HPDE6-E6E7 (cell line): ENCODE results near the gene LRRC59.
"Not testable (repeated sequence)": the region's sequence is repeated elsewhere in the genome, so short reads cannot be mapped to it uniquely, and the experiment has no call there.

Experiments used
- DNase-seq: peaks from one replicate; pipeline ENCODE4 v3.0.0; 2011; ENCODE audit warnings: missing footprints; ENCODE audit errors: extremely low spot score

Gene LRRC59

DNA sequence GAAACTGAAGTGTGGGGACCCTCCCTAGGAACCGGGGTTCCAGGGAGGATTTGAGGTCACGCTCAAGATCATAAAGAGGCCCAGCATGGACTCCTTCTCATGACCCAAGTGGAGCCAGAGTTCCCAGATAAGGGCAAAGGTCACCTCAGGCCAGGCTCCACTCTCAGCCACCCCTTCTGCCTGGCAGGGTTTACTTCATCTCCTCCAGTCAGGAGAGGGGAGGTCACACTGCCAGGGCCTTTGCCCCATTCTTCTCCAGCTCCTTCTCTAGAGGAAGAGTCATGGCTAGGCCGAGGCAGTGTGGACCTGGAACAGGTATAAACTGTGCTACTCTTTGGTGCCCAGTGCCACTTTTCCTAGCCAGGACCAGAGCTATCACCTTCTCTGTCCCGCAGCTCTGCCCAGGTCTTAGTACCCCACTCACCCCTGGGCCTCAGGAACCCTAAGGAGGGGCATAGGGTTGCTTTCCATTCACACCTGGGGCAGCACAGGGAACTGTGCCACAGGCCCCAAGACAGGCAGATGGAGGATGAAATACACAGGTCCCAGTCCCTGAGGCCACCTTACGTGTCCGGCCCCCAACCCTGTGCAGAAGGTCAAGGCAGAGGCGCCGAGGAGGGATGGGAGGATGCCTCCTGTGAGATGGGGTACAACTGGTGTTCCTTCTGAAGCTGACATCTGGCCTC is 27.8 kb upstream of the LRRC59 start:
- DNase-seq = no peak

DNA sequence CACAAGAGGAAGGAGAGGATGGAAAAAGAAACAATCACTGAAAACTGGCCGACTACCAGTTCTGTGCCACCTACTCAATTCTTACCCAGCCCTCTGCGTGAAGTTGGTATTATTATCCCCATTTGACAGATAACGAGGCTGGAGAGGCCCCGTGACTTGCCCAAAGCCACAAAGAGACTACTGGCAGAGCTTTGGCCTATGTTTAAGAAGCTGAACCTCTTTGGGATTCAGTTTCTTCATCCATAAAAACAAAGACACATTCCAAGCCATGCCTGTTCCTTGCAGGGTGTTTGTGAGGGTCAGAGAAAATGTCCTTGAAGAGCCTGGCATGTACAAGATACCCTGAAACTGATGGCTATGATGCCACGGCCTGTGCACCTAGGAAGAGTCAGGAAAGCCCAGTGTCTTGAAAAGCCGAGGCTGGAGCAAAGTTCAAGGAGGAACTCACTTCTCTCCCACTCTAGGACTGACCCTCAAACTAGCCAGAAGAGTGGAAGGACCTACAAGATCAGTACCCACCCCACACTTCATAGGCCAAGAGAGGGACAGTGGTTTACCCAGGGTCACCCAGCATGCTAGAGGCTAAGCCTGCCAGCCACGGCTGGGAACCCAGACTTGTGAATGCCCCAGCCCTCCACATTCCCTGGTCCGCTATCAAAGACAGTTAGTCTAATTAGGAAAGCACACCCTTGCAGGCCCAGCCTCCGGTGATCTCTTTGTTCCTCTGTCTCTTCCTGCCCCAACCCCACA is 27.1 kb upstream of the LRRC59 start:
- no peak for DNase-seq

DNA sequence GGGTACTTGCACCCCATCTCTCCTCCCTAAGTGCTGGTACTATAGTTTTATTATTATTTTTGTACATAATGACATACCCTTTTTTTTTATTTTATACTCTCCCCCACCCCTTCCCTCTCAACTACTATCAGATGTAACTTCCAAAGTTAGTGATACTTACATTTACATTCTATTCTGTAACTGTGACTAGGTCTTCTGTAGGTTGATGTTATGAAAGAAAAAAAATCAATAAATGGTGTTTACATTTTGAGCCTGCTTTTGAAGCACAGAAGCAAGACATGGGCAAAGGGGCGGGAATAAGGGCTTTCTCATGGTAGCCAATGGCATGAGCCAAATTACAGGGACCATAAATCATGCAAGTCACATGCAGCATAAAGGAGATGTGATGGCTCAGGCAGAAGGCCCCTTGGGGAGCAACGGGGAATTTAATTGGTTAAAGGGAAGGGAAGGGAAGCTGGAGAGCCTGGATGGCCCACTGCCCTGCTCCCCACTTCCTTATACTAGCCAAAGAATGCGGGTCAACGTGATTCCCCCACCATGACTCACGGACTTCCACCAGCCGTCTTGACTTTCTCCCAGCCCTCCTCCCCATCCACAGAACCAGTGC is 26.3 kb upstream of the LRRC59 start:
- DNase-seq = peak; percentile 92

DNA sequence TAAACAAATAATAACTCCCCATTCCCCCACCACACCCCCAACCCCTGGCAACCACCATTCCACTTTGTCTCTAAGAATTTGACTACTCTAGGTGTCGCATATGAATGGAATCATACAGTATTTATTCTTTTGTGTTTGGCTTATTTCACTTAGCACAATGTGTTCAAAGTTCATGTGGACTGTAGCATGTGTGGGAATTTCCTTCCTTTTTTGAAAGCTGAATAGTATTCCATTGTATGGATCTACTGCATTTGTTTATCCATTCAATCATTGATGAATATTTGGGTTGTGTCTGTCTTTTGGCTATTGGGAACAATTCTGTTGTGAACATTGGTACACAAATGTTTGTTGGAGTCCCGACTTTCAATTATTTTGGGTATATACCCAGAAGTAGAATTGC is 25.4 kb upstream of the LRRC59 start:
- no peak for DNase-seq

DNA sequence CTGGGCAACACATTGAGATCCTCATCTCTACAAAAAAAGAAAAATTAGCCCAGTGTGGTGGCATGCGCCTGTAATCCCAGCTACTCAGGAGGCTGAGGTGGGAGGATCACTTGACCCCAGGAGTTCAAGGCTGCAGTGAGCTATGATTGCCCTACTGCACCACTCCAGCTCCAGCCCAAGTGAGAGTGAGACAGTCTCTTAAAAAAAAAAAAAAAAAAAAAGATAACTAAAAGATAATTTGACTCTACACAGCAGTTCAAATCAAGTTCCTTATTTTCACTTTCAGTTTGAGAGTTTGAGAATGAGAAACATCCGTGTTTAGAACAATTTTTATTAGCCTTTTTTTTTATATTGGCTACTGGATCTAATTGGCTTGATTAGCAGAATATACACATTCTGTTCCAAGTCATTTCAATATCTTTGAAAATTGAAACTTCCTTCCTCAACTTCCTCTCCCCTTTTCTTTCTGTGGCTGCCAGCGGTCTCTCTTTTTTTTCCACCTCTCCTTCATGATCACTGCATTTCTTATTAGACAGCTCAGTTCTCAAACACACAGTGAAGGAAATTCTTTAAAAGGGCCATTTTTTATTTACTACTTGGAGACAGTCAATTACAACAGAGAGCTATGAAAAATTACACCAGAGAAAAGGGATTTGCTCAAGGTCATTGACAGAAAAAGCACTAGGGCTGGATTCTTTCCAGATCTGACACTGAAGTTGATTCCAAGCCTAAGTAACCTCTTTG is 24.2 kb upstream of the LRRC59 start:
- no peak for DNase-seq

DNA sequence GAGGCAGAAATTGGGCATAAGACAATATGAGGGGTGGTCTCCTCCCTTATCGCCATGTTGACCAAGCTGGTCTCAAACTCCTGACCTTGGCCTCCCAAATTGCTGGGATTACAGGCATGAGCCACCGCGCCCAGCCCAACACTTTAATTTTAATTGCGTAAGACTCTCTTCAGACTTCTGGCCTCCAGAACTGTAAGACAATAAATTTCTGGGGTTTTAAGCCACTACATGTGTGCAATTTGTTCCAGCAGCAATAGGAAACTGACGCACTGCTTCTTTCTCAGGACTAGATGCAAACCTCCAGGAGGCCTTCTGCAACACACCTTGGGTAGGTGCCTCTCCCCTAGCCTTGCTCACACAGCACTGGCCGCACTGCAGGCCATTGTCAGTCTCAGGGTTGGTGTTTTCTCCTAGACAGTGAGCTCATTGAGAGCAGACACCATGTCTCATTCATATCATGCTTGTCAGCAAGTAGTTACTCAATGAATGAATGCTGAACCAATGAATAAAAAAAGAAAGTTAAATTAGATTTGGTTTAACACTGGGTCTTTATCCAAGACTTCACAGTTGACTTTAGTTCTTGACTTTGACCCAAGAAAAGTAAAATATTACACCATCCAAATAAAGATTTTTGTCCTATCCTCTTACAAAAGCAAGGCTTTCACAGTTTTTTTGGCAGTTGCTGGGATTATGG is 23.2 kb upstream of the LRRC59 start:
- DNase-seq = no peak

DNA sequence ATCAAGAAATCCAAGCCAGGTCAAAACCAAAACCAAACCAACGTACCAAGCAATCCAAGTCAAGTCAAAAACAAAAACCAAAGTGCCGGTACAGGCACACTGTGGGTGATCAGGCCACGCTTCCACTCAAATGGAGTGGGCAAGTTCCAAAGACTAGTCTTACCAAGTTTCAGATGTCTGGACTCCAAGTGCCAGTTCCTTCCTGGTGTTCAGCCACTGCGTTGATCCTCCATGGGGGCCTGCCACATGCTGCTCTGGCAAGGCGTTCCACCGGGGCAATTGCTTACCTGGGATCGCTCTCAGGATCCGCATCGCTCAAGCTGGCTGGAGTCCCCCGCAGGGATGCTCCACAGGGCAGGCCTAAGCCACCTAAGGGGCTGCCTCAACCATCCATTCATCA is 22.3 kb upstream of the LRRC59 start:
- DNase-seq = not testable (repeated sequence)

DNA sequence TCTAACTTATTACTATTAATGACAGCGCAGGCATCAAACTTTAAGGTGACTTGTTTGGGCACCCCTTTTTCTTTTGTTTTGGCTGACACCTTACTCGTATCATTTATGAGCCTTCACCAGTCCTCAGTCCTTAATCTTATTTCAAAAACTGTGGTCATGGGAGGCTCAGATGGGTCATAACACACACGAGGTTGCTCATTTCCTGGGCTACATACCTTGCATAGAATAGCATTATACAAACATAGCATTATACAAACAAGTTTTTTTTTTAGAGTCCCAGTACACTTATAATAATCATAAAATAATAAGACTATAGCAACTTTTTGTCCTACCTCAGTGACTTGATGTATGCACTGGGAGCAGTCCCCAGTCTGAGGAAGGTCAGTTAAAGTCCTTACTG is 17.5 kb upstream of the LRRC59 start:
- no peak for DNase-seq

DNA sequence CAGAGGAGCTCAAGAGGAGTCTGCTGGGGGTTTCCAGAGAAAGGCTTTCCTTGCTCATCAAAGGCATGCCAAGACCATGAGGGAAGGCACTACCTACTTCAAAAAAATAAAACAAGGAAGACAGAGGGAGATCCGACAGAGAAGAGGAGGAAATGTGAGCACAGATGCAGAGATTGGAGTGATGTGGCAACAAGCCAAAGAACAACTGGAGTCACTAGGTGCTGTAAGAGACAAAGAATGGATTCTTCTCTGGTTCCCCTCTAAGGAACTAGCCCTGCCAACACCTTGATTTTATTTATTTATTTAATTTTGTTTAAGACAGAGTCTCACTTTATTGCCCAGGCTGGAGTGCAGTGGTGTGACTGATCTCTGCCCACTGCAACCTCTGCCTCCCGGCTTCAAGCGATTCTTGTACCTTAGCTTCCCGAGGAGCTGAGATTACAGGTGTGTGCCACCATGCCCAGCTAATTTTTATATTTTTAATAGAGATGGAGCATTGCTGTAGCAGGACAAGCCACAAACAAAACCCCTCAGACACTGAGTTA is 14.9 kb upstream of the LRRC59 start:
- DNase-seq = no peak

DNA sequence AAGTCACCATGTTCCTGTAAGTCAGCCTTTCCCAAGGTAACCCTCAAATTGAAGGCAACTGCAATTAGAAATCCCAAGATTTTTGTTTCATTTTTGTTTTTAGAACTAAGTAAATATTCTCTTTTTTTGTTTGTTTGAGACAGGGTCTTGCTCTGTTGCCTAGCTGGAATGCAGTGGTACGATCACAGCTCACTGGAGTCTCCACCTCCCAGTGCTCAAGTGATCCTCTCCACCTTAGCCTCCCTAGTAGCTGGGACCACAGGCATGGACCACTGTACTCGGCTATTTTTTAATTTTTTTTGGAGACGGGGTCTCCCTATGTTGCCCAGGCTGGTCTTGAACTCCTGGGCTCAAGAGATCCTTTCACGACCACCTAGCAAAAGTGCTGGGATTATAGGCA is 10.6 kb upstream of the LRRC59 start:
- DNase-seq = no peak

DNA sequence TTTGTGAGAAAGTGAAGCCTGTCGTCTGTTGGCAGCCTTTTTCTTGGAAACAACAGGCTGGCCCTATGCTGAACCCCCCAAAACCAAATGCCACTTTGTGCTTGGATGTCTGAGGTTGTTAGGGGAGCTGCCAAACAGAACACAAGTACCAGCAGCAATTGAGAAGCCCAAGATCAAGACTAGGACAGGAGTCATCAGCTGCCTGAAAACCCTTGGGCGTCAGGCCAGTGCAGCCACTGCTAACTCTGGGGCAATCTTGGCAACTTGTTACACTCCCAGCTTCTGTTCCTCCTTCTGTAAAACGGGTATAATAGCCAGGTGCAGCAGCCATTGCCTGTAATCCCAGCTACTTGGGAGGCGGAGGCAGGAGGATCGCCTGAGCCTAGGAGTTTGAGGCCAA is 9.3 kb upstream of the LRRC59 start:
- DNase-seq = no peak

DNA sequence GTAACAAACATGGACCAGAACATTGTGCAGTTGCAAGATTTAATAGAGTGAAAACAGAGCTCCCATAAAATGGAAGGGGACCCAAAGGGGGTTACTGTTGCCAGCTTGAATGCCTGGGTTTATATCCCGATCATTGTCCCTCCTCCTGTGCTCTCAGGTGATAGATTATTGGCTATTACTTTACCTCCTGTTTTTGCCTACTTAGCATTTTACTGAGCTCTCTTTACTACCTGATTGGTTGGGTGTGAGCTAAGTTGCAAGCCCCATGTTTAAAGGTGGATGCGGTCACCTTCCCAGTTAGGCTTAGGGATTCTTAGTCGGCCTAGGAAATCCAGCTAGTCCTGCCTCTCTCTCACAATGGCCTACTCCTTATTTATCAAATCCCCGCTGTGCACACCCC is 8.0 kb upstream of the LRRC59 start:
- DNase-seq = not testable (repeated sequence)

DNA sequence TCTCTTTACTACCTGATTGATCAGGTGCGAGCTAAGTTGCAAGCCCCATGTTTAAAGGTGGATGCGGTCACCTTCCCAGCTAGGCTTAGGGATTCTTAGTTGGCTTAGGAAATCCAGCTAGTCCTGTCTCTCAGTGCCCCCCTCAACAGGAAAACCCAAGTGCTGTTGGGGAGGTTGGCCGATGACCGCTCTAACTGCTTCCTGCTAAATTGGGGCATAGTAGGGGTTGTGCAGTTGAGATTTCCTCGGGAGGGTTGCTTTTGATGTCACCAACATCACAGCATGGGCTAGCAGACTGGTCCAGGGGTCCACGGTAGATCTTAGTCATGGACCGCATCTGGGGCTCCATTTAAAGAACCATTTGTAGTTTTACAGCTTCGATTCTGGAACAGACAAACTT is 2.3 kb upstream of the LRRC59 start:
- DNase-seq = not testable (repeated sequence)

DNA sequence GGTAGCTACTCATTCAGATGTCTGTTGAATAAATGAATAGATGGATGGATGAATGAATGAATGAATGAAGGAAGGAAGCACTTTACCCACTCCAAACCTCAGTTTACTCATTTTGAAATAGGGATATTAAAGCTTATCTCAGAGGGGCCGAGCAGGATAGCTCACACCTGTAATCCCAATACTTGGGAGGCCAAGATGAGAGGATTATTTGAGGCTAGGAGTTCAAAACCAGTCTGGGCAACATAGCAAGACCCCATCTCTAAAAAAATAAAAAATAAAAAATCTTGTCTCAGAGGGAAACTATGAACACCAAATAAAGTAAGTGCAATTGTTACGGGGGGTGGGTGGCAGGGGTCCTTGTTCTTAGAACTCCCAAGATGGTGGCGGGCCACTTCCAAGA is 1.3 kb upstream of the LRRC59 start:
- not testable (repeated sequence) for DNase-seq

DNA sequence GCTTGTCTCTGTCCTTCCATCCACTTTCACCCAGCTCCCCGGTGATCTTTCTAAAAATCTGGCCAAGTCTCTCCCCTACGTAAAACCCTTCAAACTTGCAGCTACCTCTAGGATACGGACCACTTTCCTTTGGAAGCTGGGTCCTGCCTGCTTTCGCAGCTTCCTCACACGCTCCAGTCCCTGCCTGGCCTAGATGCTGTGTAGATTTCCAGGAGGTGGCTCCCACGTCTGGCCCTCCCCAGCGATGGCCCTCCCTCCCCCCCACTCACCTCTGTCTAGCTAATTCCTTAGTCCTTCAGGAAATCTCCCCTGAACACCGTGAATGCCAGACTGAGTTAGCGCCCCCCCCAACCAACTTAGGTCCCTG is 579 bp upstream of the LRRC59 start:
- DNase-seq = no peak

DNA sequence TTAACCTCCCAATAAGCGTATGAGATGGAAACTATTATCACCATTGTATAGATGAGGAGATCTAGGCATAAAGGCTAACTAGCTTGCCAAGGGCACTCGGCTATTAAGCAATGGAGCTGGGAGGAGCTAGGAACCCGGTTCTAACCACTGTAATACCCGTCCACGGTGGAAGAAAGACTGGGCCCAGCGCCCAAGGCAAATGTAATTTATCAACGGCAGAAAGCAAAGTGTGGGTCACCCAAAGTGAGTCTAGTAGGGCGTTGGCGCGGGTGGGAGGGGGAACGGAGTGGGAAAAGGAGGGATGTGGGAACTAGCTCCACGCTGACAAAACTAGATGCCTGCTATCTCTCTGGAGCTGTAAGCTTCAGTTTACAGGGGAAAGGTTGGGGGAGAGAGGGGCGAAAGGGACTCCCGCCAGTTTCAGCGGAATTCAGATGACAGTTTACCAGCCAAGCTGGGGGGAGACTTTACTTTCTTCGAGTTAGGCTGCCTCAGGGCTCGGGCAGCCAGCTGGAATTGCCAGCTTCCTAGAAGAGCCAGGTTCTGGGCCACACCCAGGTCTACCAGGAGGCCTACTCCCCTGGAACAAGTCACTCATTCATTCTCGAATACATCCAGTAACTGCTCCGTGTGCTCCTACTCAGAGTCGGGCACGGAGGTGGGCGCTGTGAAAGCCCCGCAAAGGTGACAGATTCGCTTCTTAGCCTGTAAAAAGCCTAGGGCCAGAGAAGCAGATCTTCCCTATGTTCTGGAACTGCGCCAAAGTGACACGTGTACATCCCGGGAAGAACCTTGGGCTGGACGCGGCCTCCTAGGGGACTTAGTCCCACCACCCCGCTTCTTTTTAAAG is 837 bp downstream of the LRRC59 start:
- peak; percentile 64 for DNase-seq

DNA sequence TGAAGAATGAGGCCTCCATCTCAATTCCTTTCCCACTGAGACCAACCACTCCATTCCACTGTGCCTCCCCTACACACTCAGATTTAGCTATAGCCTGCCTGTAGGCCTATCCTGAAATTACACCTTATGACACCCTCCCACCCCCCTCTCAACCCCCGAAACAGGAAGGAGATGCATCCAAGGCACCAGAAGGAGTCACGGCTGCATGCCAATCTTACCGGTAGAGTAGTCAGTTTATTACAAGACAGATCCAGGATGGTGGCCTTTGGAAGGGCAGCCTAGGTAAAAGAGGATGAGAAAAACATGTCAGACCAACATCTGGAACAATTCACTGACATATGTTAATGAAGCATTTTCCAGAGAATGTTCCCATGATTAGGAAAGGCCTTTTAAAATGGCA is 2.6 kb downstream of the LRRC59 start:
- no peak for DNase-seq

DNA sequence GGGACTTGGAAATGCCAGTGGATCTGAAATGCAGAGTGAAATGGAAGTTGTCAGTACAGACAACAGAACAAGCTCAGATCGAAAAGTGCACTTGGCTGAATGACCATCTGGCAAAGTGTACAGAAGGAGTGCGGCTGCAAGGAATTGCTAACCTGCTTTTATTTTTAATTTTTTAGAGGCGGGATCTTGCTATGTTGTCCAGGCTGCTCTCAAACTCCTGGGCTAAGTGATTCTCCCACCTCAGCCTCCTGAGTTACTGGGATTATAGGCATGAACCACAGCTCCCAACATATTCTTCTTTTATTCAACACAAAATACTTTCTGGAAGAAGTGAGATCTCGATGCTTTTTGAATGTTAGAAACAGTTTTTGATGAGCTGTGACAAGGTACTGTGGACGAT is 3.6 kb downstream of the LRRC59 start:
- DNase-seq = no peak

DNA sequence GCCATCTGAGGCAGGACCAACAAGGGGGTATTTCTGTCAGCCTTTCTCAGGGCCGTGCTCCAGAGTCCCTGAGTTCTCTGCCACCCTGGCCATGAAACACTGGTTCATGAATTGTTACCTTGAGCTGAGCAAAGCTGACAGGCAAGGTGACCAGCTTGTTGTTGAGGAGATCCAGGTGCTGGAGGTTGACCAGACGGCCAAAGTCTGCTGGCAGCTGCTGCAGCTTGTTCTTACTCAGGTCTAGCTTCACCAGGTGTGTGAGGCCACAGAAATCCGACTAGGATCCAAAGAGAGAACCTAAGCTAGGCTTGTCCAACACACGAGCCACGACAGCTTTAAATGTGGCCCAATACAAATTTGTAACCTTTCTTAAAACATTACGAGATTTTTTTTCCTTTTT is 4.7 kb downstream of the LRRC59 start:
- no peak for DNase-seq

DNA sequence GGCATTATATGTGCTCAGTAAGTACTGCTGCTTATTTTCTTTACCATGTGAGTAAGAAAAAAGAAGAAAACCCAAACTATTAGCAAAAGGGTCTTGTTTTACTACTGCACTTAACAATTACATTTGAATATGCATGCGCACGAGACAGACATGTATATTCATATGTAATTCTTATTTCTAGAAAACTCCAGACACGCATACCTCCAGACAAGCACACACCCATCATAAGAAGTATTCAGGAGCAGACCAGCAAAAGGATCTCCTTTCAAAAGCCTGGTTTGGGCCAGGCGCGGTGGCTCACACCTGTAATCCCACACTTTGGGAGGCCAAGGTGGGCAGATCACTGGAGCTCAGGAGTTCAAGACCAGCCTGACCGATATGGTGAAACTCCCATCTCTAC is 7.8 kb downstream of the LRRC59 start:
- no peak for DNase-seq

DNA sequence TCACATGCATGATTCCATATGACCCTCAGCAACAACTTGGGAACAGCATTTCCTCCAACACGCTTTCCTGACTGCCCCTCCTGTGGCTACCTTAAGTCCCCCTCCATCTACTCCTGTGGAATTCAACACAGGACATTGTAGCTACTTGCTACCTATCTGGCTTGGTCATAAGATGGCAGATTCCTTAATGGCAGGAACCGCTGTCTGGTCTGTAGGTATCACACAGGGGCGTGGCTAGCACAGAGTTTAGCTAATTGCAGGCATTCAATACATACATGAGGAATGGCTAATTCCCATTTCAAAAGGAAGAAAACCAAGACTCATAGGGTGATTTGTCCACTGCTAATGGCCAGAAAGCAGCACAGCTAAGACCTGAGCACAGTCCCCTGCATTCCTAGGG is 8.6 kb downstream of the LRRC59 start:
- DNase-seq = no peak
